OCI-LY7 (cell line): ENCODE measurements around the gene RBL1.
"Not testable (repeated sequence)": the region's sequence is repeated elsewhere in the genome, so short reads cannot be mapped to it uniquely, and the experiment has no call there.

Experiments used
- EZH2phosphoT487 ChIP-seq: fragments of 200-600 bp; sonication (generic); IDR thresholded peaks from 2 replicates; pipeline ENCODE4 v1.6.1; 2018; ENCODE audit warnings: low read depth, borderline replicate concordance, mild to moderate bottlenecking, mixed run types, antibody characterized with exemption, low read length, moderate library complexity, mixed read lengths
- TF ChIP-seq, protein P1 (sequence below): fragments of 200-600 bp; sonication (generic); conservative IDR thresholded peaks from 2 replicates; pipeline ENCODE4 v1.5.1; 2014; ENCODE audit warnings: mild to moderate bottlenecking, antibody characterized with exemption, low read length, moderate library complexity, mixed read lengths

DNA sequence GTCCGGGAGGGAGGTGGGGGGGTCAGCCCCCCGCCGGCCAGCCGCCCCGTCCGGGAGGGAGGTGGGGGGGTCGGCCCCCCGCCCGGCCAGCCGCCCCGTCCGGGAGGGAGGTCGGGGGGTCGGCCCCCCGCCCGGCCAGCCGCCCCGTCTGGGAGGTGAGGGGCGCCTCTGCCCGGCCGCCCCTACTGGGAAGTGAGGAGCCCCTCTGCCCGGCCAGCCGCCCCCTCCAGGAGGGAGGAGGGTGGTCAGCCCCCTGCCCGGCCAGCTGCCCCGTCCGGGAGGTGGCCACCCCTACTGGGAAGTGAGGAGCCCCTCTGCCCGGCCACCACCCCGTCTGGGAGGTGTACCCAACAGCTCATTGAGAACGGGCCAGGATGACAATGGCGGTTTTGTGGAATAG is 30.5 kb upstream of the RBL1 start:
- not testable (repeated sequence) for TF ChIP-seq EZH2phosphoT487
- TF ChIP-seq, protein P1, sequence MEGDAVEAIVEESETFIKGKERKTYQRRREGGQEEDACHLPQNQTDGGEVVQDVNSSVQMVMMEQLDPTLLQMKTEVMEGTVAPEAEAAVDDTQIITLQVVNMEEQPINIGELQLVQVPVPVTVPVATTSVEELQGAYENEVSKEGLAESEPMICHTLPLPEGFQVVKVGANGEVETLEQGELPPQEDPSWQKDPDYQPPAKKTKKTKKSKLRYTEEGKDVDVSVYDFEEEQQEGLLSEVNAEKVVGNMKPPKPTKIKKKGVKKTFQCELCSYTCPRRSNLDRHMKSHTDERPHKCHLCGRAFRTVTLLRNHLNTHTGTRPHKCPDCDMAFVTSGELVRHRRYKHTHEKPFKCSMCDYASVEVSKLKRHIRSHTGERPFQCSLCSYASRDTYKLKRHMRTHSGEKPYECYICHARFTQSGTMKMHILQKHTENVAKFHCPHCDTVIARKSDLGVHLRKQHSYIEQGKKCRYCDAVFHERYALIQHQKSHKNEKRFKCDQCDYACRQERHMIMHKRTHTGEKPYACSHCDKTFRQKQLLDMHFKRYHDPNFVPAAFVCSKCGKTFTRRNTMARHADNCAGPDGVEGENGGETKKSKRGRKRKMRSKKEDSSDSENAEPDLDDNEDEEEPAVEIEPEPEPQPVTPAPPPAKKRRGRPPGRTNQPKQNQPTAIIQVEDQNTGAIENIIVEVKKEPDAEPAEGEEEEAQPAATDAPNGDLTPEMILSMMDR, result not testable (repeated sequence)
